NCI-H128 (cell line): ENCODE data around the gene CST4.
"Not testable (repeated sequence)": the region's sequence is repeated elsewhere in the genome, so short reads cannot be mapped to it uniquely, and the experiment has no call there.

ENCODE experiments used
- DNase-seq: peaks from one replicate; lab custom pipeline; 2025; ENCODE audit not compliant: unreplicated experiment; lab: John Stamatoyannopoulos, UW

CST4 gene

DNA sequence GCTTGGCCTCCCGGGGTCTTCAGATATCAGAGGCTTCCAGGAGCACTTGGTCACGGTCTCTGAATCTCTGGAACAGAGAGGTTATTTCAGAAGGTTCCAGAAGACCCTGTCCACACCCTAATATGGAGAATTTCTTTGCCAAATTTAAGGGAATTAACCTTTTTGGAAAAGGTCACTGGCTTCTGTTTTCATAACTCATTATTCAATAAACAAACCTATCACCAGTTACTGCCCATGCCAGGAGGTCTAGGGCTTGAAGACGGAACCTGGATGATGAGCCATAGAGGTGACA is 507 bp upstream of the CST4 start:
- DNase-seq: no peak

DNA sequence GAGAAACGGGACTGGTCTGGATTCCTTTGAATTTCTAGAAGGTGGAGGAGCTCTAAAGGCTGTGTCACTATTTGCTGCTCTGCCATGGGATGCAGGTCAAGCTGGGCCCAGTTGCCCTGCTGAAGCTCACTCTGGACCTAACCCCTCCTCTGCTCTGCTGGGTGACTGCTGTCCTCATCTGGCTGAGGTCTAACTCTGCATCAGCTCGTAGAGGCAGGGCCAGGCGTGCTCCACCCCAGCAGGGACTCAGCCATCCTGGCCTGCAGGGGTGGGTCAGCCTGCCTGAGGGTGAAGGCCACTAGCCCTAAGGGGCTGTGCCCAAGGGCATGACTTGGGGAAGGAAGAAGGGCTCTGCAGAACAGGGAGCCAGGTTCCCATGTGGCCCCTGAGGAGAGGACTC is 852 bp downstream of the CST4 start:
- no peak for DNase-seq

DNA sequence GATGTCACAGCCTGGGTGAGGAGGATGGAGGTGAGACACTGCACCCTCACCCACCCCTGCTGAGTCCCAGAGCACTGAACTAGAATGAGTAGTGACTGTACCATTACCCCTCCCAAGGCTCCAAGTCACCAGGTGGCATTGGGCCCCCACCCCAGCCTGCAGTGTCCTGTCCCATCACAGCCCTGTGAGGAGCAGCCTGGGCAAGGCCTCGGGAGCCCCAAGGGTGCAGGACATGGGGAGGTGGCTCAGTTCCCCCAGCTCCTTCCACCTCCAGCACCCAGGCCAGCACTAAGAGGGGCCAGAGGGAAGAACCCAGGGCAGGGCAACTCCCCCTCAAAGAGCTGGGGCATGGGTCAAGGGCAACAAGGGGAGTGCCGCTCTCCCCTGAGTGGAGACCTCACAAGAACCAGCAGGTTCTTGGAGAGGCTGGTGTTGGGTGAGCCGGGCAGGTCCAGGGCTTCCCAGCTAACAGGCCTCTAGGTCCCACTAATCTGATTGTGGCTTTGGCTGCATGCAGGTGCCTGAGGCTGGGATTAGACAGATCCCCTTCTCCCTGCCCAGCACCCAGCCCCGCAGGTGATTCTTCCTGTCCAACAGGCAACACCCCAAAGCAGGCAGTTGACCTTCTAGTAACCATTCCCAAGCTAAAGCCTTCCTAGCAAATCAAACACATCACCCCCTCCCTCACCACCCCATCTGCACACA is 2.6 kb downstream of the CST4 start:
- no peak for DNase-seq

DNA sequence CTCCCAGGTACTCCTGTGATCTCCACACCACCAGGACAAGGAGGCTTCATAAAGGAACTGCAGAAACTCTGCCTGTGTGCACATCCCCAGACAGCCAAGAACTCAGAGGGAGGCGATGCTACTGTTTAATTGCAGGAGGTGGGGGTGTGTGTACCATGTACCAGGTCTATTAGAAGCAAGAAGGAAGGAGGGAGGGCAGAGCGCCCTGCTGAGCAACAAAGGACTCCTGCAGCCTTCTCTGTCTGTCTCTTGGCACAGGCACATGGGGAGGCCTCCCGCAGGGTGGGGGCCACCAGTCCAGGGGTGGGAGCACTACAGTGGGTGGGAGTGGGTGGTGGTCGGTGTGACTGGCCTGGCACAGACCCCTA is 3.3 kb downstream of the CST4 start:
- not testable (repeated sequence) for DNase-seq

DNA sequence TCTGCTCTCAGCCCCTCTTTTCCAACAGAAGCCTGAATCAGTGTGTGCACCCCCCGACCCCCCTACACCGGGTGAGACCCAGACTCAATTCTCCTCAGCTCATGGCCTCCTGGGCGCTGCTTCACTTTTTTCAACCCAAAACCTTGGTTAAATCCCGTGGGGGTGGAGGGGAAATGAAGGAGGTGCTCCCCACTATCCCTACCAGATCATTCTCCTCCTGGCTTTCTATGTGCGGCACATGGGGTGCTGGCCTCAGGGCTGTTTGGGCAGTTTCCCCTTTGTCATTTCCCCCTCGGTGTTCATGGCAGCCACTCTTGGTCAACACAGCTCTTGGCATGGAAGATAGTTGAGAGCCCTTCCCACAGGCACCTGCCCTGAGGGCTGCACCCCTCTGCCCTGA is 4.6 kb downstream of the CST4 start:
- no peak for DNase-seq

DNA sequence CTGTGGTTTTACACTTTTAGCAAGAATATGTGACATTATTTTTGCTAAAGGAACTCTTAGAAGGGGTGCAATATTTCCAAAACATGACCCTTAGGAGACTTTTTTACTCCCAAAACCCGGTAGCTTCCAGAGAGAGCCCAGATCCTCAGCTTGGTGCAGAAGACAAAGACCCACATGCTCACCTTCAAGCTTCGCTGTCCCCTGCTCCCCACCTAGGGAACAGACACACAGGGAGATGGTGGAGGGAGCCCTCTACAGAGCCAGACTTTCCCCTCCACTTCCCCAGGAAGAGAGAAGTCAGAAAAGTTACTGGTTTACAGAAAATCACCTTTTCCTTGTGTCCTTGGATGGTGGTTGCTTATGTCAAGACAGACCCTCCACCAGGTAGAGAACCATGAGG is 5.0 kb downstream of the CST4 start:
- no peak for DNase-seq

DNA sequence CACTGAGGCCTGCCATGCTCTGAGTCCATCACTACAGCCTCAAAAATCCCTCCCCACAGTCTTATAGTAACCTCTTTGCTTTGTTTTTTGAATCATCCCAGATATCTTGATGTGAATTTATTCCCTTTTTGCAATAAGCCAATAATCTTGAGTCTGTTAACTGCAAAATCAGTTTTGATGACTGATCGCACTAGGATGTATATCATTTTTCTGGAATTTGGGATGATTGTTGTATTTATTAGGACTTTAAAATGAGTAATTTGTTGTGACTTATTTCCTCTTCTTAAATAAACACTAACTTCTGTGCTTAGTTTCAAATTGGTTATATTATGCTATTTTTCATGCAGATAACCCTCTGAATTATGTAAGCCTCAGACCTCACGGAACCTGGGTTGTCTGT is 5.6 kb downstream of the CST4 start:
- no peak for DNase-seq

DNA sequence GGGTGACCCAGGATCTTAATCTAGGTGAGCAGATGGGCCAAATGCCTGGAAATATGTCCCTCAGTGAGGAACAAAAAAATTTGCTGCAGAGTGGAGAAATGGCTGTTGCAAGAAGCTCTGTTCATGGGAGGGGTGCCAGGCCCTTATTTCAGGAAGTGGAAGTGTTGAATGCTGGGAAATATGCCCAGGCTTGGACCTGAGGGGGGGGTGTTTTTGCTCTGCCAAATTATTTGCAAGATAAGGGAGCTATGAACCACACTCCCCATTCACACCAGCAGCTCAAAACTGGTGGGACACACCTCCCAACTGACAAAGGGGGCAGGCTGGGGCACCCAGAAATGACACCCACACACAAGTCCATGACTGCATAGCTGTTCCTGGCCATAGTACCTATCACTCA is 8.7 kb downstream of the CST4 start:
- no peak for DNase-seq

DNA sequence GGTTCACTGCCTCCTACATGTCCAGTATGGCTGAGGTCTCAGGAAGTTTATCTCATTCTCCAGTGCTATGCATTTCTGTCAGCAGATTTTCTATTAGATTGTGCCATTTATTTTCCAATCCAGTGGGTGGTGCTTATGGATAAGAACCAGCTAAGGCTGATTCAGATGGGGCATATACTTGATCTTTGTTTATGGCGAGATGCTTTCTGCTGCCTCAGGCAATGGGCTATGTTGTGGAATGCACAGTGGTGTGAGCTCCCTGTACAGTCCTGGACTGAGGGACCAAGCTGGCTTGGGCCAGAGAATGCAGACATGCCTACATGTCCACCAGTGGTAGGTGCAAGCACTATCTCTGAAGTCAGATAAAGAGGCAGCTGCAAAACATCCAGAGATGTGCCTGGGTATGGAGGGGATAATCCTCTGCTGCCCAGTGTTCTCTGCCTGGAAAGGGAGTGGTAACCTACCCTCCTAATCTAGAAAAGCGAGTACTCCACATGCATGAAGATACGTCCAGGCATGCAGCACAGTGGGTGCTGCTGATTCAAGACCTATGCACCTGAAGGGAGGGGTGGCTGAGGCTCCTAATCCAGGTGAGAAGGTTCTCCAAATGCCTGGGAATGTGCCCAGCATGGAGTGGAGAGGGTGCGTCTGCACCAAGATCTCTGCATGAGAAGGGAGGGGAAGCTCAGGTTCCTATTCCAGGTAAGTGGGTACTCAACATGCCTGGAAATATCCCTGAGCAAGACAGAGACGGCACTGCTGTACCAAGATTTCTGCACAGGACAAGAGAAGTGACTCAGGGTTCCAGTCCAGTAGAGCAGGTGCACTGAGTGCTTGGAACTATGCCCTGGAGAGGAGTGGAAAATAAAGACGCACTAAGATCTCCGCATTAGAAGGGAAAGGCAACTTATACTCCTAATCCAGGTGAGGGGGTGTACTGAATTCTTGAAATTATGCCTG is 9.4 kb downstream of the CST4 start:
- DNase-seq: no peak

DNA sequence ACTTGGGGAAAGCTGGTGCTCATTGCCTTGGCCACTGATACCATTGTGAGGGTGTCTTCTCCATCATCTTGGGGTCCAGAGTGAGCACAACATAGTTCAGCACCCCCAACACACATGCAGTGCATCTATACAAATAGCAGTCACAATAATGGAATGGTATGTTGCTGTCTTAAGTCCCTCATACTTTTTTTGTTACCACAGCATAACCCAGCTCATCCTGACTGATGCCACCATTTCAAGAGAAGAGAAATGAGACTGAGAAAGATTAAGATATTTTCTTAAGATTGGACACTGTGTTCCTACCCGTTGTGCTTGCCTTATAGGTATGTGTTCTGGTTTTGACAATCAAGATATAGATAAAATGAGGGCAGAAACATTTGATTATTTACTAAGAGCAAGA is 15.6 kb downstream of the CST4 start:
- DNase-seq: no peak

DNA sequence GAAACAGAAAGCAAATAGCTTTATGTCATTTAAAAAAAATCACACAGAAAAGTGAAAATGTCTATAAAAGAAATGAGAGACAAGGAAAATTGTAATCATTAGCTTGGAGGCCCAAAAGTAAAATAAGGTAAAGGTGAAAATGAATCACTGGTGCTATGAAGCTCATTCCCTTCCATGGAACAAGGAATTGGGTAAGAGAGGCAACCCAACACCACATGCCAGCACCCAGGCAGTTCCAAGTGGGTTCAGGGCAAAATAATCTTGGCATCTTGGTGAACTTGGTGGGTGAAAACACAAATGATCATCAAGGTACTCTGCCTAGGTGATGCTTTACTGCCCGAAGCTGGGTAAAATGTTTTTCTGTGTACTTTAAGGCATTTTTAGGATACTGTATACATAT is 16.7 kb downstream of the CST4 start:
- no peak for DNase-seq

DNA sequence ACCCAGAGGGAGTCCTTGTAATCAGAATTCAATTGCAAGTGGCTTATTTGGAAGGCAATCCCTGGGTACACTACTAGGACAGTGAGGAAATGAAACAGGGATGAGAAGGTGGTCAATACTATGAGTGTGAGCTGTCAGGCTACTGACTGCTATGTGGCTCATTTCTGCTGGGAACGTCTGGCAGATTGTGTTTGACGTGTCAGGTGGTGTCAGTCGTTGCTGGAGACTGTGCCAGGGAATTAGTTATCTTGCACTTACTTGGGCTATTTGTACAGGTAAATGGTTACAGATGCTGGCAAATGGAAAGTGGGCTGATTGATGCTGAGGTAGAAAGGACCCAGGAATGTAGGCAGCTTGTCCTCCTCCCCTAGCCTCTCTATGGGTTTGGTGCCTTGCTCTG is 17.4 kb downstream of the CST4 start:
- no peak for DNase-seq

DNA sequence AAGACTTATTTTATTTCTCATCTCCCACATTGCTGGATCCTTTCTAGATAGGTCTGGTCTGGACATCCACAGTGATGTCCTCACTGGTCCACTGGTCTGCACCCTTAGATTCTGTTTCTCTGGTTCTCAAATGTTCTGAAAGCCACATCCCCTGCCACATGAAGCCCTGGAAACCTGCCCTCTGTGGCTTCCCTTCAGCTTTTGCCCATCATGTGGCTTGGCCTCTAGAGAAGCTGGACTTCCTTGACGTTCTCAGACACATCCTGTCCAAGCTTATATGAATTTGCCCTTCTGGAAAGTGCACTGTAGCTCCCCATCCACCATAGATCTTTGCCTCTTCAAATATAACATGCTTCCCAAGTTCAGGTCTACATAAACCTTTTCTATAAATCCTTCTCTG is 18.5 kb downstream of the CST4 start:
- no peak for DNase-seq

DNA sequence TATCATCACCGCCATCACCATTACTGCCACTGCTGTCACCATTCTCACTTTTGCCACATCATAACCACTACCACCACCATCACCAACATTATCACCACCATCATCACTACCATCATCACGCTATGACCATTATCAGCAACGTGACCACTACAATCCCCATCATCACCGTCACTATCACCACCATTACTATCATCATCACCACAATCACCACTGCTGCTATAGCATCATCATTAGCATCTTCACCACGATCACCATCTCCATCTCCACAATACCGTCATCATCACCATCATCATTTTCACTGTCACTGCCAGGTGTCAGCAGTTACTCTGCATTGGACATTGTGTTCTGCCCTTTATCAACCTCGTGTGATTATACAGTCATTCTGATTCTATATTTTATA is 19.0 kb downstream of the CST4 start:
- DNase-seq: no peak

DNA sequence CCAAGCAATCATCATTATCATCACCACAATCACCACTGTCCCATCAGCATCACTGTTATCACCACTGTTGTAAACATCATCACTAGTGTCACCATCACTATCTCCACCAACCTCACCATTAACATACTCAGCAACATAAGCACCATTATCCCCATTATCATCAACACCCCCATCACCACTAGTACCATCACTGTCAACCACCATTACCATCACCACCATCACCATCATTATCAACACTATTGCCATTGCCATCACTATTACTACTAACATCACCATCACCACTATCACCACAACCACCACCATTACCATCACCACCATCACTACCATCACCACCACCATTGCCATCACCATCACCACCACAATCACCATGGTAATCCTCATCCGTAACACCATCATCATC is 19.5 kb downstream of the CST4 start:
- DNase-seq: no peak

DNA sequence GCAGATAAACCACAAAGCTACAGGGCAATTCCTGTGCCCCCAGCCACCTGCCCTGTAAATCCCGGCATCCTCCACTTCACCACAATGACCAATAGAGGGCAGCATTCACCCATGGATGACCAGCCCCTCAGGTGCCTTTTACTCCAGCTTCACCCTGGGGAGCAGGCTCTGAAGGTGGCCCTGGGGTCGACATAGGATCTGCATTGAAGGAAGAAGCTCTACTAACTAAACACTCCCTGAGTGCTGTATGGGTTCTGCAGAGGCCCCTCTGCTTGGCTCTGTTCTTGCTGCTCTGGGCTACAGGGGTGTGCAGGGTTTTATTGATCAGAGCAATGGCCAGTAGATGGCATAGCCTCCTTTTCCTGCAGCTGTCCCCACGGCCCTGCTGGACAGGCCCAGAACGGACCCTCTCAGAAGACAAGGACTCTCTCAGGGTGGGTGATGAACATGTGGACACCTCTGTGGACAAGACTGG is 20.3 kb downstream of the CST4 start:
- no peak for DNase-seq

DNA sequence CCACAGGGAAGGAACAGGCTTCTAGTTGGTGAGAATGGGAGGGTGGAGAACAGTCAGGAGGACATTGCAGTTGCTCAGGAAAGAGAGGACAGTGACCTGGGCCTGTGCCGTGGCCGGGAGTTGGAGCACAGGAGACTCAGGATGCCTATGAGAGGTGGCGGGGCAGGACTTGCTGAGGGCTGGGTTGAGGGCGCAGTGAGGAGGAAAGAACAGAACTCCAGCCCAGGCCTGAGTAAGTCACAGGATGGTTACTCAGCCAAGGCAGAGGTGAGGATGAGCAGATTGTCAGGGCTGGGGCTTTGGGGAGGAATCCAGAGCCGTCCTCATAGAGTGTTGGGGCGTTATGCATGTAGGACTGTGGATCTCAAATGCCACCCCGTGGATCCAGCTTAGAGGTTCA is 21.2 kb downstream of the CST4 start:
- no peak for DNase-seq

DNA sequence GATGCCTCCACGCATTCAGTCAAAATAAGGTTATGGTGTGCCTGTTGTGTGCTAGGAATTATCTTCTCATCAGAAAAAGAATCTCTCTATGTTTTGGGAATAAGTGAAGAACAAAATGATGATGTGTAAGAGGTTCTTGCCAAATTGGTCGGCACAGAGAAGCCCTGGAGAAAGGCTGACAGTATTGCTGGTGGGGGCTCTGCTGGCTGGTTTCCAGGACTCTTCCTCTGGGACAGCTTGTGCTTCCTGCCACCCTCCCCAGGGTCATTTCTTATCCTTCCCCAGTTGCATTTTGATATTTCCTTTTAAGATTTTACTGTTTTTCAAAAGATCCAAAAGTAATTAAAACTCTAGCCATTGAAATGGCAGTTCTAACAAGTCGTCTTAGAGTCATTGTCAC is 22.1 kb downstream of the CST4 start:
- no peak for DNase-seq

DNA sequence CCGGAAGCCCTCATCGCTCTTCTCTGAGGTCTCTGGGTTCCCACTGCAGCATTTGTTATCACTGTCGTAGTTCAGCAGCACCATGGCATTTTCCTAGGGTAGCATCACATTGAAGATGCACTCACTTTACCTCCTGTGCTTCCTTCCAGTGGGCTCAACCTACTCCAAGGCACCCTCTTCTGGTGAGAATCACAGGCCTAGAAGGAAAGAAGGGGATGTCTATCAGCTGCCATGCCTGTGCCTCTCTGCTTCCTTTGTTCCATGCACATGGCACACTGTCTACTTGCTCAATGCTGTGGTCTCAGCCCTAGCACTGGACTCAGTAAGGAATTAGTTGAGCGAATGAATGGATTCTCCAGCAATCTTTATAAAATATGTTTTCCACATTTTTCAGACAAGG is 22.6 kb downstream of the CST4 start:
- no peak for DNase-seq

DNA sequence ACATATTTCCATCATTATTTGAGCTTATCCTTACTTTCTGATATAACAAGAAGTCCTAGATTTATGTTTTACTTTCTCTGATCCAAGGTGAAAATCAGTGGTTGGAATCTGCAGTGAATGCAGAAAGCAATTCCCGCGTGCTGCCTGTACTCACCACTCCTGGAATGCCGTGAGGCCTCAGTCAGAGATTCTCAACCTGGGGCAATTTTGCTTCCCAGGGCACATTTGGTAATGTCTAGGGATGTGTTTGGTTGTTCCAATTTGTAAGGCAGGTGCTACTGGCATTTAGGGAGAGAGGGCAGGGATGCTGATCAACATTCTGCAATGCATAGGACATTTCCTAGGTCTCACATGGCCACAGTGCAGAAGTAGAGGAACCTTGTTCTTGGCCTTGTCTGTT is 23.9 kb downstream of the CST4 start:
- no peak for DNase-seq

DNA sequence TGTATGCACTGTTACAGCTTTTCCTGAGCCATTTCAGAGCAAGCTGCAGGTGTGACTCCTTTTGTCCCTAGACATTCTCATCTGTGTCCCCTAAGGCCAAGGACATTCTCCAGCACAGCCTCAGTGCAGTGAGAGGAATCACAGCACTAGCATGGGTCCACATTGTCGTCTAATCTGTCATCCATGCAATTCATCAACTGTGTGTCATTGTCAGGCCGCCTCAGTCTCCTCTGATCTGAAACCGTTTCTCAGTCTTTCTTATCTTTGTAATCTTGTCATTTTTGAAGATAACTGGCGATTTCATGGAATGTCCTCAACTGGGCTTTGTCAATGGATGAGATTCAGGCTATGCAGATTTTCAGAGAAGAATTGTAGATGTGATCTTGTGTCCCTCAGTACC is 24.8 kb downstream of the CST4 start:
- DNase-seq: not testable (repeated sequence)

DNA sequence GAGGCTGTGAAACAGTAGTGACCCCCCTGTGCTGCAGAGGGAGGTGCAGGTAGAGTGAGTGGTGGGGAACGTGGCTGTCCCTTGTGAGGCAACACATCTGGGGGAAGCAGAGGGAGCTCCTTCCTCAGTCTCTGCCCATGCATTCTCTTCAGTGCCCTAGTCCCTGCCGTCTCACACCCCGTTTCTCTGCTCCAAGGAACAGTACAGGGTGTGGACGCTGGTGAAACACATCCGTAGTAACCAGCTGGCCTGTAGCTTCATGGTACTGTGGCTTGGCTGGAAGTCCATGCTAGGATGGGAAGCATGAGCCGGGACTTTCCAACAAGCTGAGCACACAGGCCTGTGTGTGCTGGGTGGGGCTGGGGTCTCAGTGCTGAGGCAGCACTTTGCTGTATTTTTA is 25.7 kb downstream of the CST4 start:
- DNase-seq: no peak
